T-cell (primary cell): ENCODE data around the gene TMEM72. TPM values are rescaled to one million over a fixed set of nuclear protein-coding genes. Genes with fewer than 3 reads are reported as not detected.

Experiments used
- ATAC-seq, 4 experiments: fragments of 200-7000 bp in 3 of 4; fragments of 150-1000 bp in 1 of 4; cut with Tn5 transposase; replicated peaks in 1 of 4; 1 replicate in 3 of 4; 2 replicates in 1 of 4; pipeline ENCODE4 v1.10.0; 2021; ENCODE audit warnings: moderate library complexity in 3 of 4, mild to moderate bottlenecking in 2 of 4, moderate number of reproducible peaks in 1 of 4
- CTCF ChIA-PET, 2 donors: fragments of 300-600 bp; sonication (Branson Sonifier 250); formaldehyde crosslinking; loops; one replicate each; lab custom pipeline; 2022; ENCODE audit warnings: antibody characterized with exemption in 2 of 2; lab: Charles Lee
- POLR2A ChIA-PET, 2 donors: fragments of 300-600 bp; sonication (Branson Sonifier 250); formaldehyde crosslinking; loops; one replicate each; lab custom pipeline; 2022; ENCODE audit warnings: antibody characterized with exemption in 2 of 2; lab: Charles Lee
- DNase-seq, 35 experiments: peaks; one replicate each; pipeline versions ENCODE4 v3.0.0 to v3.0.0-alpha.2; 2013 to 2023
- H3K27ac ChIP-seq: one replicate; pipeline ENCODE4 v1.5.1; 2013; ENCODE audit warnings: low read length
- H3K27me3 ChIP-seq, 2 experiments: replicated peaks in 1 of 2; 1 replicate in 1 of 2; 2 replicates in 1 of 2; pipeline versions ENCODE4 v1.6.1 to v1.7.0; 2013; ENCODE audit warnings: low read length in 1 of 2, mixed read lengths in 1 of 2; ENCODE audit not compliant: control insufficient read depth in 2 of 2, insufficient read depth in 2 of 2; ENCODE audit errors: extremely low read depth in 1 of 2
- H3K36me3 ChIP-seq, 2 donors: 1 replicate in 1 of 2; 2 replicates in 1 of 2; pipeline versions ENCODE4 v1.6.1 to v1.7.0; 2013; ENCODE audit warnings: low read length in 1 of 2; ENCODE audit not compliant: control insufficient read depth in 2 of 2, insufficient read depth in 1 of 2; ENCODE audit errors: extremely low read depth in 1 of 2
- H3K4me1 ChIP-seq, 2 experiments: 1 replicate in 1 of 2; 2 replicates in 1 of 2; pipeline versions ENCODE4 v1.6.1 to v1.7.0; 2013; ENCODE audit warnings: low read length in 2 of 2, mixed read lengths in 1 of 2; ENCODE audit not compliant: insufficient read depth in 2 of 2, control insufficient read depth in 1 of 2; ENCODE audit errors: extremely low read depth in 1 of 2
- H3K4me3 ChIP-seq, 2 donors: 1 replicate in 1 of 2; 2 replicates in 1 of 2; pipeline versions ENCODE4 v1.5.1 to v1.7.0; 2013; ENCODE audit warnings: mild to moderate bottlenecking in 2 of 2, low read length in 1 of 2, moderate library complexity in 1 of 2; ENCODE audit not compliant: control insufficient read depth in 1 of 2; ENCODE audit errors: extremely low read depth in 1 of 2
- H3K9me3 ChIP-seq: 2 replicates; pipeline ENCODE4 v1.7.0; 2013
- H3K27ac Mint-ChIP-seq, 2 donors: one replicate each; pipeline ENCODE4 v1.8.0; 2020 to 2021; ENCODE audit warnings: mild to moderate bottlenecking in 2 of 2, mixed read lengths in 2 of 2
- H3K27me3 Mint-ChIP-seq, 2 donors: one replicate each; pipeline ENCODE4 v1.8.0; 2021 to 2022; ENCODE audit warnings: mixed read lengths in 2 of 2
- H3K36me3 Mint-ChIP-seq: one replicate; pipeline ENCODE4 v1.8.0; 2021; ENCODE audit warnings: mixed read lengths
- H3K4me1 Mint-ChIP-seq, 3 donors: one replicate each; pipeline ENCODE4 v1.8.0; 2020 to 2022; ENCODE audit warnings: mixed read lengths in 3 of 3, mild to moderate bottlenecking in 1 of 3
- H3K4me3 Mint-ChIP-seq, 3 donors: one replicate each; pipeline ENCODE4 v1.8.0; 2020 to 2022; ENCODE audit warnings: mild to moderate bottlenecking in 3 of 3, mixed read lengths in 3 of 3, moderate library complexity in 3 of 3
- H3K9me3 Mint-ChIP-seq, 3 donors: one replicate each; pipeline ENCODE4 v1.8.0; 2020 to 2022; ENCODE audit warnings: mixed read lengths in 3 of 3
- WGBS: methylation state at CpG from one replicate; pipeline ENCODE4 v1.1.5; 2013; ENCODE audit warnings: missing lambda C conversion rate; ENCODE audit not compliant: insufficient coverage; 5-methylcytosine and 5-hydroxymethylcytosine counted together
- total RNA-seq, 35 experiments: library from RNA in 6 of 35; stranded (reverse) in 6 of 35; fragments of 120-200 nt in 1 of 35; gene quantifications; one replicate each; pipeline versions ENCODE4 v1.2.1 to v1.2.4 and lab custom pipeline; 2013 to 2026

Gene TMEM72
- total RNA-seq, 5 donors from 2014 or later (not counting 1 experiment from before 2014, with no cell fraction given), result 0.13 TPM; not detected in 4

- no peak for DNase-seq
- Mint-ChIP-seq H3K9me3 (no peaks in the 10 kb centered on the region), H3K4me3 (no peak overlapping the region), H3K36me3 (no peaks in the 10 kb centered on the region), H3K4me1 (peaks cover 13 to 15% (median 15%) of the 10 kb centered on the region in 3 donors), H3K27ac (no peak overlapping the region), H3K27me3 (peaks cover 0 to 9% of the 10 kb centered on the region in 2 donors)
- Histone ChIP-seq H3K36me3 (no peaks in the 10 kb centered on the region), H3K4me1 (peaks cover 10 to 18% of the 10 kb centered on the region in 2 experiments), H3K9me3 (no peaks in the 10 kb centered on the region), H3K4me3 (no peak overlapping the region), H3K27ac (no peak overlapping the region), H3K27me3 (peaks cover 0 to 28% of the 10 kb centered on the region in 2 experiments)
- ChIA-PET CTCF (no interaction called here), POLR2A (no interaction called here)
- ATAC-seq, result no peak
- WGBS, result no CpG with 5 or more reads among the region's 1 CpG
Observed at GRCh38 chr10:44909910-44910309, 1.2 kb upstream of the TMEM72 start.

GRCh38 chr10:44910602-44911001, 535 bp upstream of the TMEM72 start:
- H3K9me3 Mint-ChIP-seq, result no peaks in the 10 kb centered on the region
- Histone ChIP-seq H3K9me3 (no peaks in the 10 kb centered on the region), H3K36me3 (no peaks in the 10 kb centered on the region), H3K4me1 (peaks cover 10 to 16% of the 10 kb centered on the region in 2 experiments), H3K27ac (no peak overlapping the region), H3K27me3 (peaks cover 0 to 25% of the 10 kb centered on the region in 2 experiments), H3K4me3 (no peak overlapping the region)
- no peak overlapping the region for H3K4me3 Mint-ChIP-seq
- POLR2A ChIA-PET, result no interaction called here
- no peak for ATAC-seq
- no peaks in the 10 kb centered on the region for H3K36me3 Mint-ChIP-seq
- peaks cover 13 to 15% (median 15%) of the 10 kb centered on the region in 3 donors for H3K4me1 Mint-ChIP-seq
- H3K27me3 Mint-ChIP-seq, result peaks cover 0 to 9% of the 10 kb centered on the region in 2 donors
- no peak overlapping the region for H3K27ac Mint-ChIP-seq
- WGBS, result no CpG with 5 or more reads among the region's 7 CpGs
- DNase-seq, result no peak
- CTCF ChIA-PET, result interaction anchor here in 1 of 2 donors (0.5 kb wide), 1 partner anchor 1706 kb away, joined by 7 read pairs; no protein-coding TSS in a partner anchor

- ATAC-seq (no peak), DNase-seq (no peak)
- Mint-ChIP-seq H3K4me3 (no peak overlapping the region), H3K36me3 (no peaks in the 10 kb centered on the region), H3K9me3 (peaks cover 0 to 2% (median 0%) of the 10 kb centered on the region in 3 donors), H3K27ac (no peak overlapping the region), H3K27me3 (peaks cover 0 to 9% of the 10 kb centered on the region in 2 donors), H3K4me1 (peaks cover 13 to 15% (median 15%) of the 10 kb centered on the region in 3 donors)
- Histone ChIP-seq H3K36me3 (no peaks in the 10 kb centered on the region), H3K4me3 (no peak overlapping the region), H3K9me3 (no peaks in the 10 kb centered on the region), H3K27ac (no peak overlapping the region), H3K4me1 (peaks cover 10 to 14% of the 10 kb centered on the region in 2 experiments), H3K27me3 (peaks cover 0 to 25% of the 10 kb centered on the region in 2 experiments)
- POLR2A ChIA-PET, result no interaction called here
- CTCF ChIA-PET, result no interaction called here
- 70% methylated on average over 3 of the region's 3 CpGs for WGBS
Observed at GRCh38 chr10:44911951-44912350, 814 bp downstream of the TMEM72 start.

GRCh38 chr10:44913350-44914081, 2.4 kb downstream of the TMEM72 start:
- Mint-ChIP-seq H3K27me3 (peaks cover 0 to 9% of the 10 kb centered on the region in 2 donors), H3K4me1 (peaks cover 13 to 15% (median 15%) of the 10 kb centered on the region in 3 donors), H3K27ac (peak overlapping the region; percentile 44 to 88), H3K36me3 (no peaks in the 10 kb centered on the region), H3K9me3 (peaks cover 0 to 4% (median 0%) of the 10 kb centered on the region in 3 donors), H3K4me3 (peak overlapping the region in 2 of 3 donors; percentile 39 to 73)
- DNase-seq (peak in 29 of 35 experiments; percentile 6 to 68 (median 39)), ATAC-seq (peak; percentile 52 to 79 (median 72))
- H3K27me3 ChIP-seq, result peaks cover 0 to 20% of the 10 kb centered on the region in 2 experiments
- CTCF ChIA-PET, result interaction anchor here in 1 of 2 donors (0.7 kb wide), 1 partner anchor 61 kb away, joined by 3 read pairs; no protein-coding TSS in a partner anchor
- H3K9me3 ChIP-seq, result no peaks in the 10 kb centered on the region
- no peaks in the 10 kb centered on the region for H3K36me3 ChIP-seq
- peaks cover 10 to 14% of the 10 kb centered on the region in 2 experiments for H3K4me1 ChIP-seq
- H3K27ac ChIP-seq, result no peak overlapping the region
- H3K4me3 ChIP-seq, result peak overlapping the region in 1 of 2 donors; percentile 29
- POLR2A ChIA-PET, result no interaction called here
- WGBS, result 74% methylated on average over 2 of the region's 12 CpGs

- H3K9me3 Mint-ChIP-seq, result peaks cover 0 to 4% (median 0%) of the 10 kb centered on the region in 3 donors
- H3K27me3 ChIP-seq, result peaks cover 0 to 14% of the 10 kb centered on the region in 2 experiments
- DNase-seq, result no peak
- no peak overlapping the region for H3K4me3 Mint-ChIP-seq
- H3K27ac ChIP-seq, result no peak overlapping the region
- no peaks in the 10 kb centered on the region for H3K36me3 ChIP-seq
- H3K4me1 Mint-ChIP-seq, result peaks cover 13 to 15% (median 15%) of the 10 kb centered on the region in 3 donors
- peaks cover 10 to 14% of the 10 kb centered on the region in 2 experiments for H3K4me1 ChIP-seq
- no CpG with 5 or more reads among the region's 2 CpGs for WGBS
- H3K9me3 ChIP-seq, result no peaks in the 10 kb centered on the region
- no peak overlapping the region for H3K4me3 ChIP-seq
- POLR2A ChIA-PET, result no interaction called here
- no peaks in the 10 kb centered on the region for H3K36me3 Mint-ChIP-seq
- ATAC-seq, result no peak
- H3K27me3 Mint-ChIP-seq, result peaks cover 0 to 1% of the 10 kb centered on the region in 2 donors
- CTCF ChIA-PET, result no interaction called here
- no peak overlapping the region for H3K27ac Mint-ChIP-seq
Observed at GRCh38 chr10:44914891-44915290, 3.8 kb downstream of the TMEM72 start.

- no peaks in the 10 kb centered on the region for H3K36me3 ChIP-seq
- peaks cover 10 to 14% of the 10 kb centered on the region in 2 experiments for H3K4me1 ChIP-seq
- H3K27ac ChIP-seq, result no peak overlapping the region
- Mint-ChIP-seq H3K36me3 (no peaks in the 10 kb centered on the region), H3K9me3 (peaks cover 0 to 4% (median 0%) of the 10 kb centered on the region in 3 donors), H3K4me1 (peaks cover 13 to 15% (median 15%) of the 10 kb centered on the region in 3 donors), H3K27me3 (peaks cover 0 to 1% of the 10 kb centered on the region in 2 donors), H3K4me3 (no peak overlapping the region), H3K27ac (no peak overlapping the region)
- POLR2A ChIA-PET, result no interaction called here
- H3K27me3 ChIP-seq, result peaks cover 0 to 13% of the 10 kb centered on the region in 2 experiments
- 94% methylated on average over 2 of the region's 2 CpGs for WGBS
- DNase-seq, result no peak
- no peaks in the 10 kb centered on the region for H3K9me3 ChIP-seq
- no peak overlapping the region for H3K4me3 ChIP-seq
- no peak for ATAC-seq
- CTCF ChIA-PET, result no interaction called here
Observed at GRCh38 chr10:44916429-44916828, 5.3 kb downstream of the TMEM72 start.
